Right lobe of liver (tissue), 4 donors: Measurements from ENCODE around the gene ZFAND3.

Source experiments
- CTCF ChIP-seq, 4 donors: fragments of 200-600 bp in 3 of 4; fragments of 450-650 bp in 1 of 4; IDR thresholded peaks; one replicate each; pipeline versions ENCODE4 v1.5.1 to v1.8.0; 2016 to 2022; ENCODE audit warnings: antibody characterized with exemption in 4 of 4, mild to moderate bottlenecking in 2 of 4
- POLR2A ChIP-seq: fragments of 450-650 bp; IDR thresholded peaks from one replicate; pipeline ENCODE4 v1.6.1; 2017; ENCODE audit warnings: antibody characterized with exemption, mild to moderate bottlenecking
- donor health status: DM: no; HTN: no; CAD: no.
- donor health status: DM: no; HTN: no; CAD: no.
- donor health status: DM: no; HTN: yes; CAD: no.

GRCh38 chr6:38115626-38116008 lies 296.1 kb downstream of the ZFAND3 start:
- TF ChIP-seq CTCF (IDR thresholded peaks at IDR 0.05) (no peak), POLR2A (no peak)
